ENCODE measurements around the gene MELTF.

MELTF gene

DNA sequence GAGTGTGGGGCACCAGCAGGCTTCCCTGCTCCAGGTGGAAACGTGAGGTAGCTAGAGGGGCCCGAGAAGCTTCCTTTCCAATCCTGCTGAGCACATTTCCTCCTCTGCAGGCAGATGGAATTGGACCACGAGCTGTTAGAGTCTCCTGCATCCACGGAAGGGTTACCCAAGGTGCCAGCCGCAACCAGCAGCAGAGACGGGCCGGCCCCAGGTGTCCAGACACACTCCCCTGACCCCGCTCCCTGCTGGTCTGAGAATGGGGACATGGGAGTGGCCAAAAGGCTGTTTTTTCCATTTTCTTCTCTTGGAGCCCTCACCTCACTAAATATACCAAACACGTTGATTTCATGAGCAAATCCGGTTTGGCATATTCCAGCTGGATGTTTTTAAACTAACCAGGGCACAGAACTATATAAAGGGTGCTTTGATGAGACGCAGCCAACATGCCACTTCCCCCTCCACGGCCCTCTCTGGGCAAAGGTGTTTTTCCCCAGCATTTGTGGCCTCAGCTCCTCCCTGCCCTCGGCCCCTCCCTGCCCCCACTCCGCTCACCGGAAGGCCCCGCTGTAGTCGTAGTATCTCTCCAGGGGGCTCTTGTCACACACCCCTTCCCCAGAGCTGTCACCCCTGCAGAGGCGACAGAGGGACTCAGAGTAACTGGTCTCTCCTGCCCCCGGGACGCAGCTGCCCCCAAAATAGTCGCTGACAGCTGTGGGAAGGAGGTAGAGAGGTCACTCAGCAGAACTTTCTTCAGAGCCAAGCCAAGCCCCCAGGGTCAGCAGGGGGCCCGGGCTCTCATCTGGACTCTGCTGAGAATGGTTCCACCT lies 7.0 kb downstream of the MELTF start:
- TF ChIP-seq, protein P1, sequence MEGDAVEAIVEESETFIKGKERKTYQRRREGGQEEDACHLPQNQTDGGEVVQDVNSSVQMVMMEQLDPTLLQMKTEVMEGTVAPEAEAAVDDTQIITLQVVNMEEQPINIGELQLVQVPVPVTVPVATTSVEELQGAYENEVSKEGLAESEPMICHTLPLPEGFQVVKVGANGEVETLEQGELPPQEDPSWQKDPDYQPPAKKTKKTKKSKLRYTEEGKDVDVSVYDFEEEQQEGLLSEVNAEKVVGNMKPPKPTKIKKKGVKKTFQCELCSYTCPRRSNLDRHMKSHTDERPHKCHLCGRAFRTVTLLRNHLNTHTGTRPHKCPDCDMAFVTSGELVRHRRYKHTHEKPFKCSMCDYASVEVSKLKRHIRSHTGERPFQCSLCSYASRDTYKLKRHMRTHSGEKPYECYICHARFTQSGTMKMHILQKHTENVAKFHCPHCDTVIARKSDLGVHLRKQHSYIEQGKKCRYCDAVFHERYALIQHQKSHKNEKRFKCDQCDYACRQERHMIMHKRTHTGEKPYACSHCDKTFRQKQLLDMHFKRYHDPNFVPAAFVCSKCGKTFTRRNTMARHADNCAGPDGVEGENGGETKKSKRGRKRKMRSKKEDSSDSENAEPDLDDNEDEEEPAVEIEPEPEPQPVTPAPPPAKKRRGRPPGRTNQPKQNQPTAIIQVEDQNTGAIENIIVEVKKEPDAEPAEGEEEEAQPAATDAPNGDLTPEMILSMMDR (IDR thresholded peaks at IDR 0.05; ENCODE audit: low read depth, low read length, missing control alignments), result no peak
- DNase-seq (ENCODE audit: low read depth), result no peak
- no peak overlapping the region; the same call in 1 of the 2 replicates for H3K4me3 ChIP-seq (ENCODE audit: low read depth, low read length)

DNA sequence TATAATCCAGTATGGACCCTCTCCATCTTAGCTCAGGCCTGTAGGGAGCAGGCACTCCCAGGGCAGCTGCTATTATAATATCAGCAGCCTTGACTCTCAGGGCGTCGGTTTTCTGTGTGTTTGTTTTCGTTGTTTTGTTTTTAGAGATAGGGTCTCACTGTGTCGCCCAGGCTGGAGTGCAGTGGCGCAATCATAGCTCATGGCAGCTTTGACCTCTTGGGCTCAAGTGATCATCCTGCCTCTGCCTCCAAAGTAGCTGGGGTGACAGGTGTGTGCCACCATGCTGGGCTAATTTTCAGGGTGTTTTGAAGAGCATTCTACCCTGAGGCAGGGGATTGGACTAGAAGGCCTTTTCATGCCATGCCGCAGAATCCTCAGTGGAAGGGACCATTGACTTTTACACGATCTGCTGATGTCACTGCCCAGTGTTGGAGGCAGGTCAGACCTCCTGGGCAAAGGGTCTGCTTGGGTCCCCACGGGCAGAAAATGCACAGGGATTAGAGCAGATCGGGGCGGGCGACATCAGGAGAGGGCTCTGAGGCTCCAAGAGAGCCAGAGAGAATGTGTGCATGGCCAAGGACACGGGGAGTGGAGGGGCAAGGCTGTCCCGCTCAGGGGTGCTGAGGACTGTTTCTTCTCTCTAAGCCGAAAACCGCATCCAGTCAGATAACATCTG lies 7.8 kb downstream of the MELTF start:
- no peak overlapping the region for H3K4me3 ChIP-seq (ENCODE audit: low read depth, low read length)
- TF ChIP-seq, protein P1 (IDR thresholded peaks at IDR 0.05; ENCODE audit: low read depth, low read length, missing control alignments), result no peak
- DNase-seq (ENCODE audit: low read depth), result no peak

DNA sequence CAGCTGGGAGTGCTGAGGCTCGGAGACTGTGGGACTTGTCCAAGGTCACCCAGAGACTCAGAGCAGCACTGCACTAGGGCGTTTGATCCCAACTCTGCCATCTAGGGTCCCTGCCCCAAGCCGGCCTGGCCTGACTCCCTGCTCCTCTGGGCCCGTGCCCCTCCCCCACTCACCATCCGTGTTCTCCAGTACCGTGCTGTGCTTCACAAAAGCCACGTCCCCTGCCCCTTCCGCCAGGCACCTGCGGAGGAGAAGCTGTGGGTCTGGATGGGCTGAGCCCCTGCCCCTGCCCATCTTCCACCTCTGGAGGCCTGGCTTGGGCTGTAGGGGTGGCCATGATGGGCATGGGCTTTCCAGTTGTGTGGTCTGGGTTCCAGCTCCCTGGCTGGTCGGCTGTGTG lies 8.4 kb downstream of the MELTF start:
- DNase-seq (ENCODE audit: low read depth), result no peak
- TF ChIP-seq, protein P1 (IDR thresholded peaks at IDR 0.05; ENCODE audit: low read depth, low read length, missing control alignments), result no peak
- H3K4me3 ChIP-seq (ENCODE audit: low read depth, low read length), result no peak overlapping the region

DNA sequence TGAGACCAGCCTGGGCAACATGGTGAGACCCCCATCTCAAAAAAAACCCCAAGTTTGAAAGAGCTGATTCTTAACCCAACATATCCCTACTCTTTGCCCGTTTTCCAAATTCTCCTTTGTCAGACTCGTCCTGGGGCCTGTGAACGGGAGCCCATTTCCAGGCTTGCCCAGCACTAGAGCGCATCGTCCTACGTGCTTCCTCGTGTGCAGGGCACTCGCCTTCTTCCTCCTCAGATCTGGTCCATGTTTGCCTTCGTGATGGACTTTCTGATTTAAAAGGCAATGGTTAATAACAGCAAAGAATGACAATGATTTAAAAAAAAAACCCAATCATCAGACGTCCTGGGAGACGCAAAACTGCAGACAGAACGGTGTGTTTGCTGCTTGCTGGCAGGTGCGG lies 10.1 kb downstream of the MELTF start:
- no peak overlapping the region for H3K4me3 ChIP-seq (ENCODE audit: low read depth, low read length)
- TF ChIP-seq, protein P1 (IDR thresholded peaks at IDR 0.05; ENCODE audit: low read depth, low read length, missing control alignments), result no peak
- no peak for DNase-seq (ENCODE audit: low read depth)

DNA sequence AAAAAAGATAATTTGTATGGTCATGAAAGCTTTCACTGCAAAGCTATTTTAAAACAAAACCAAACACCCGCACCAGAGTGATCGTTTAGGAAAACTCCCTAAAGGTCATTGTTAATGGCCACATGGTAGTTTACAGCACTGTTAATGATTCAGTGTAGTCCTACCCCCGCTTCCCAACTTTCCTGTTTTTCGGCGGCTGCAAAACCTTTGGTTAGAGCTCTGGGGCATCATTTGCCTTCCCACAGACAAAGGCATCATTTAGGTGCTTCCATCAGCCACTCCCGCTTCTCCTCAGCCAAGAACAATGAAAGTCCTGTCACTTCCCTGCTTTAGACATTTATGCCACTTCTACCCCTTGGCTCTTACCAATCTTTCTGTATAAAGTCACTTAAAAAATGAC lies 10.6 kb downstream of the MELTF start:
- no peak overlapping the region for H3K4me3 ChIP-seq (ENCODE audit: low read depth, low read length)
- DNase-seq (ENCODE audit: low read depth), result no peak
- TF ChIP-seq, protein P1 (IDR thresholded peaks at IDR 0.05; ENCODE audit: low read depth, low read length, missing control alignments), result no peak

DNA sequence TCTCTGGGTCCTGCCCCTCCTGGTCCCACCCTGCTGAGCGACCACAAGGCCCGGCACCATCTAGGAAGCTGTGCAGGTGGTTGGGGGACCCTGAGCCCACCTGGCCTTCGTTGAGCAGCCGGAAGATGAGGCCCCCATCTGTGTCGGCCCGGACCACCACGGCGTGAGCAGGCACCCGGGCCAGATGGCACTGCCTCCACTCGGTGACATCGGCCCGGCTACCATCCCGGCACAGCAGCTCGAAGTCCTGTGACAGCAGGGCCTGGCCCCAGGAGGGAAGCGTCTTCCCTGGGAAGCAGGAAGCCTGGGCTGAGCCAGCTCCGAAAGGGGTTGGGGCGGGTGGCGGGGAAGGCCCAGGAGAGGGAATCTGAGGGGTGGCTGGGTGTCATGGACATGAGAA lies 12.6 kb downstream of the MELTF start:
- no peak for DNase-seq (ENCODE audit: low read depth)
- TF ChIP-seq, protein P1 (IDR thresholded peaks at IDR 0.05; ENCODE audit: low read depth, low read length, missing control alignments), result no peak

More for the DNA sequence above, 12.6 kb downstream of the MELTF start:
- H3K4me3 ChIP-seq (ENCODE audit: low read depth, low read length), result no peak overlapping the region

Measured in GM12864 (cell line).